ENCODE measurements around the gene COL4A4. TPM values are rescaled to one million over a fixed set of nuclear protein-coding genes. Genes with fewer than 3 reads are reported as not detected.
A peak's percentile ranks its signal among the peaks of the same experiment; 100 is the strongest.

The COL4A4 gene
- total and polyA plus RNA-seq, 2 of the 4 experiments (the other 2 are of a cell fraction): 0.02 TPM; not detected in 1

DNA sequence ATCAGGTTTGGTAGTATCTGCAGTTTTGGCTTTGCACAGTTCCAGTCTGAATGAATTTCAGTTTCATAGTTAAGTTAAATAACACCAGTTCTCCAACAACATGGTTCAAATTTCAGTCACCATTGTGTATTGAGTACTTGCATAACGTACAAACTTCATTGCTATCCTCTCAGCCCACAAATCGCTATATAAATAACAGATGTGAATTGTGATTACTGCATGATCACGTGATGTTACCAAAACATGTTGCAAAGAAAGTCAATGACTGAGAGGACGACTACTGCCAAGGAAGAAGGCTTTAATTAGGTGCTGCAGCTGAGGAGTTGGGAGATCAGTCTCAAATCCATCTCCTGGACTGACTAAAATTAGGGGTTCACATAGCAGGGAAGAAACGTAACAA is 48.2 kb downstream of the COL4A4 start:
- Histone ChIP-seq H2AK9ac (replicated peaks; ENCODE audit: low read depth, low read length, poor library complexity) (no peak overlapping the region), H3K27me3 (ENCODE audit: control insufficient read depth, insufficient read depth, low read length) (no peaks in the 10 kb centered on the region; the same call in 1 of the 2 replicates), H3K9me3 (ENCODE audit: control insufficient read depth, insufficient read depth, low read length) (no peaks in the 10 kb centered on the region), H3K79me1 (ENCODE audit: low read depth in 1 of 2, low read length in 2 of 2) (no peaks in the 10 kb centered on the region), H3K4me3 (ENCODE audit: insufficient read depth, low read depth, low read length) (no peak overlapping the region), H3K23ac (ENCODE audit: low read depth, low read length) (no peak overlapping the region), H2BK120ac (ENCODE audit: low read depth, low read length) (no peak overlapping the region), H3K4me2 (ENCODE audit: low read depth, low read length) (no peak overlapping the region), H2AFZ (replicated peaks; ENCODE audit: low read length, poor library complexity) (no peak overlapping the region), H2BK5ac (ENCODE audit: low read depth, low read length, poor library complexity, severe bottlenecking) (no peak overlapping the region), H4K20me1 (ENCODE audit: insufficient read depth, low read length) (no peaks in the 10 kb centered on the region), H3K4me1 (ENCODE audit: control insufficient read depth, insufficient read depth, low read length) (no peaks in the 10 kb centered on the region), H3K36me3 (ENCODE audit: control insufficient read depth, insufficient read depth, low read length) (no peaks in the 10 kb centered on the region), H3K9me1 (ENCODE audit: insufficient read depth, low read length) (no peaks in the 10 kb centered on the region), H3K27ac (ENCODE audit: insufficient read depth, low read length) (no peak overlapping the region), H2BK20ac (ENCODE audit: low read depth, low read length) (no peak overlapping the region), H3K4ac (ENCODE audit: low read depth, low read length) (no peak overlapping the region), H4K8ac (ENCODE audit: low read depth in 2 of 2, low read length in 2 of 2) (no peak overlapping the region), H2BK15ac (ENCODE audit: low read depth, low read length) (no peak overlapping the region), H3K56ac (ENCODE audit: extremely low read depth, insufficient read depth, low read length) (no peak overlapping the region), H3K9ac (ENCODE audit: low read depth, low read length) (no peak overlapping the region), H4K91ac (ENCODE audit: insufficient read depth, low read depth, low read length) (no peak overlapping the region), H3K14ac (replicated peaks; ENCODE audit: low read depth, low read length) (no peak overlapping the region), H3K18ac (ENCODE audit: low read depth, low read length) (no peak overlapping the region), H2AK5ac (ENCODE audit: low read depth, low read length) (no peak overlapping the region), H4K5ac (ENCODE audit: low read depth, low read length) (no peak overlapping the region)
- no peak for TF ChIP-seq CHD1 (IDR thresholded peaks at IDR 0.05; ENCODE audit: low read depth, low read length)
- TF ChIP-seq, protein P1, sequence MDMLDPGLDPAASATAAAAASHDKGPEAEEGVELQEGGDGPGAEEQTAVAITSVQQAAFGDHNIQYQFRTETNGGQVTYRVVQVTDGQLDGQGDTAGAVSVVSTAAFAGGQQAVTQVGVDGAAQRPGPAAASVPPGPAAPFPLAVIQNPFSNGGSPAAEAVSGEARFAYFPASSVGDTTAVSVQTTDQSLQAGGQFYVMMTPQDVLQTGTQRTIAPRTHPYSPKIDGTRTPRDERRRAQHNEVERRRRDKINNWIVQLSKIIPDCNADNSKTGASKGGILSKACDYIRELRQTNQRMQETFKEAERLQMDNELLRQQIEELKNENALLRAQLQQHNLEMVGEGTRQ (IDR thresholded peaks at IDR 0.05; ENCODE audit: low read depth, low read length): peak; percentile 47
- BruUV-seq (replicated peaks): no TSS peak
- ATAC-seq (ENCODE audit: low read depth): peak; percentile 46
- in situ Hi-C loops (cut with MboI; ENCODE audit: low sequenced_read_pairs) (no loop called here), intact Hi-C loops (cut with micrococcal nuclease) (no loop called here), dilution Hi-C loops (cut with HindIII; ENCODE audit: low sequenced_read_pairs, unreplicated experiment) (no loop called here)
- 0% methylated on average over 3 of the region's 5 CpGs; no CpG with 5 or more reads in 1 of the 2 experiments for WGBS, 2 experiments (ENCODE audit: extremely low coverage in 2 of 2, insufficient read length in 1 of 2)
- DNase-seq: peak; percentile 42
- CTCF ChIA-PET: no interaction called here
- POLR2A ChIA-PET (ENCODE audit: unreplicated experiment): no interaction called here
